RPMI8226 (cell line): Measurements from ENCODE around the gene PCDHB2.
"Not testable (repeated sequence)": the region's sequence is repeated elsewhere in the genome, so short reads cannot be mapped to it uniquely, and the experiment has no call there.

ENCODE experiments used
- DNase-seq: peaks from one replicate; pipeline ENCODE4 v3.0.0-alpha.2; 2015

Gene PCDHB2

DNA sequence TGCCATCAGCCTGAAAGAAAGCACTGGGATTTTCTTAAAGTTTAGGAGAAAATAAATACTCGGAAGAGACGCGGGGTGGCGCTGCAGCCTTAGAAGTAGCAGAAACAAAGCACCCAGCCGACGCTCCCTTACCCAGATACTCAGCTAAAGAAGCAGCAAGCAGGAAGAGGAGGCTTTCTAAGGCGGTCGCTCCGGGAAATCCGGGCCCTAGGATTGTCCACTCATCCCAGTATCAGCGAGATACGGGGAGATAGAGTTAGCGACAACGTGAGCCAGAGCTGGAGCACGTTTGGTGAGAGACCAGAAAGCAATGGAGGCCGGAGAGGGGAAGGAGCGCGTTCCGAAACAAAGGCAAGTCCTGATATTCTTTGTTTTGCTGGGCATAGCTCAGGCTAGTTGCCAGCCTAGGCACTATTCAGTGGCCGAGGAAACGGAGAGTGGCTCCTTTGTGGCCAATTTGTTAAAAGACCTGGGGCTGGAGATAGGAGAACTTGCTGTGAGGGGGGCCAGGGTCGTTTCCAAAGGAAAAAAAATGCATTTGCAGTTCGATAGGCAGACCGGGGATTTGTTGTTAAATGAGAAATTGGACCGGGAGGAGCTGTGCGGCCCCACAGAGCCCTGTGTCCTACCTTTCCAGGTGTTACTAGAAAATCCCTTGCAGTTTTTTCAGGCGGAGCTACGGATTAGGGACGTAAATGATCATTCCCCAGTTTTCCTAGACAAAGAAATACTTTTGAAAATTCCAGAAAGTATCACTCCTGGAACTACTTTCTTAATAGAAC lies at the start of gene PCDHB2:
Gene PCDHB2, plus strand, starts transcription at position 135 of the 782 bp plus-strand sequence. Its CDS starts 176 bp downstream, at position 311.
- peak; percentile 32 for DNase-seq

DNA sequence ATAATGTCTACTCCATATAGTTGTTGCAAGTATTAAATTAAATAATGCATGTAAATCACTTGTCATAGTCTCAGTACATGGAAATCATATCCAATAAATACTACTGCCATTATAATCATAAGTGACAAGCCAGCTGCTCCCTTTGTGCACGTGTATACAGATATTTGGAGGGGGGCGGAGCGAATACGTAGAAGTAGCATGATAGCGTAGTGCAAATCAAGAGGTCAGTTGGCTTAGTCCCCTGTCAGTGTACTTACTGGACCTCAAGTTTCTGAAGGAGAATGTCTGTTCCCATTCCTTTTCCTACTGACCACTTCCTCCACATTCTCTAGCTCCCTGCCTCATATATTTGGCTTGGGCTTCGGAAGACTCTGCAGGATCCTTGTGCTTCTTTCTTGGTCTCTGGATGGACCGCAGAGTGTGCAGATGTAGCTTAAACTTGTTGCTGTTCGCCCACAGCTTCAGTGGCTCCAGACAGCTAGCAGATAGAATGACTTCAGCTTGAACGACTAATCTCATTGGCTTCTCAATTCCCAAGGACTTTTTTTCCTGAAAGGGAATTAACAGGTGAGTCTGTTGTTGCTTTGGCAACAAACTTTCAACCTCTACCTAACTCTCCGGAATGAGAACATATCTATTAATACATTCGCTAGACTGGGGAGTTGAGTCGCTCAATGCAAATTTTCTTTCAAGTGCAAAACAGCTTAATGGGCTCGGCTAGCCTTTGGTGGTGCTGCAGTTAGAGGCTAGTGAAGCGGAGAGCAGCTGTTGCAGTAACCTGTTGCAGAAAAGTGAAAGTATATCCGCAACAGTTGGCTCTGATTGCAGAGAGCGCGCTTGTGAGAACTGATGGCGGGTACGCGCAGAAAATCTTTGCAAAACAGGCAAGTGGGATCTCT lies 43.5 kb upstream of the PCDHB2 start, which contains the start of gene PCDHB1:
Gene PCDHB1, plus strand, starts transcription at position 753 of the 899 bp plus-strand sequence. Its CDS starts 97 bp downstream, at position 850.
- DNase-seq = no peak

DNA sequence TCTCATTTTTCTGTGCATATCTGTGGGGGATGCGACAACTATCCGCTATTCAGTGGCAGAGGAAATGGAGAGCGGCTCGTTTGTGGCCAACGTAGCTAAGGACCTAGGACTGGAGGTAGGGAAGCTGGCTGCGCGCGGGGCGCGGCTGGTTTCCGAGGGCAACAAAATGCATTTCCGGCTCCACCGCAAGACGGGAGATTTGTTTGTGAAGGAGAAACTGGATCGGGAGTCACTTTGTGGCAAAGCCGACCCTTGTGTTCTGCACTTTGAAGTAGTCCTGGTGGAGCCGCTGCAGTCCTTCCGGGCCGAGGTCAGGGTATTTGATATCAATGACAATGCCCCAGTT lies 42.9 kb upstream of the PCDHB2 start:
- DNase-seq = no peak

DNA sequence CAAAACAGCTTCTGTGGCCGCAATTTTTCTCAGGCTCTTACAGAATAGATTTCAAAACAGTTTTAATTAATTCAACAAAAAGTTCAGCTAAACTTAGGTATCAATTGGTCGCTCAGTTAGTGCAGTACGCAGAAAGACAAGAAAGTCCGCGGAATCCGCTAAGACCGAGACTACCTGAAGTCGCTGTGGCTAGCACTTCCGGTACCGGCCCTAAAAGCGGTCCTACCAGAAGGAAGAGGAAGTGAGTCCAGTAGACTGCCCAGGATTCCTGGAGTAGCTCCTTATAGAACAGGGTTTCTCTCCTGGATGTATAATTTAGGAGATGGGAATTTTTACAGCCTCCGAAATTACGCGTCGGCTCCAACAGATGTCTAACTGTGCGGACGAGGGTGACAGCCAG lies 16.6 kb upstream of the PCDHB2 start:
- DNase-seq = no peak

DNA sequence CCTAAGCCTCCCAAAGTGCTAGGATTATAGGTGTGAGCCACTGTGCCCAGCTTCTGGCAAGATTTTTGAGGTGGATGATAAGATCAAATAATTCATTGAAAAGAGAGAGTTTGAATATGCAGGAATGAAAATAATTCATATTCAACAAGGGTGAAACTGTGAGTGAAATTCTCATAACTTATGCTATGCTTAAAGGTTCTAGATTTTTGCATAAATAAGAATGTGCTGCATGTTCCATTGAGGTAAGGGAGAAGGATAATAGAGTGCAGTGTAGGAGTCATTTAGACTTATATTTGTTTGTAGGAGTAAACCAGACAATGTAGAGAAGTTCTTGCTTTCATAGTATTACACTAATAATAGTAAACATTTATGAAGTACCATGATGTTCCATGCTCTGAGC lies 12.2 kb upstream of the PCDHB2 start:
- no peak for DNase-seq

DNA sequence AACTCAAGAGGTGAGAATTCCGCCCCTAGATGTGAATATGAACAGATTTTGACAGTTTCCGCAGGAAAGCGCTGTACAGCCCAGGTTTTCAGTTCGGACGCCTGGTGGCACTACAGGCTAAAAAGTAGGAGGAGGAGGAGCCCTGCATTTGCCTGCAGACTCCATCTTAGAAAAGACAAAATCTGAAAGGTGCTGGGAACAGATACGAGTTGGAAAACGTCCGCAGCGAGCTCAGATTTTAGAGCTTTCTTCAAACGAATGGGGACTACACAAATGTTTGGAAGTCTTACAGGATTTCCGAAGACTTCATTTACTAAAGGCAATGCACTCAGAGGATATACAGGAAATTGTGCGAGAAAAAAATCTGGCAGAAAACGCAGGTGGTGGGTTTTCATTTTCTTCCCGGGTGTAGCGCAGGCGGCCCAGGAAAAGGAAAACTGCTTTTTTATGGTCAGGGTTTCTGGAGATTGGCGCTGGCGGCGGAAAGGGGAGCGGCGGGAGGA lies 9.9 kb upstream of the PCDHB2 start:
- DNase-seq = peak; percentile 67

DNA sequence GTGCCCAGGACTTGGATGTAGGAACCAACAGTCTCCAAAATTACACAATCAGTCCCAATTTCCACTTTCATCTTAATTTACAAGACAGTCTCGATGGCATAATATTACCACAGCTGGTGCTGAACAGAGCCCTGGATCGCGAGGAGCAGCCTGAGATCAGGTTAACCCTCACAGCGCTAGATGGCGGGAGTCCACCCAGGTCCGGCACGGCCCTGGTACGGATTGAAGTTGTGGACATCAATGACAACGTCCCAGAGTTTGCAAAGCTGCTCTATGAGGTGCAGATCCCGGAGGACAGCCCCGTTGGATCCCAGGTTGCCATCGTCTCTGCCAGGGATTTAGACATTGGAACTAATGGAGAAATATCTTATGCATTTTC lies 837 bp downstream of the PCDHB2 start:
- DNase-seq = no peak

DNA sequence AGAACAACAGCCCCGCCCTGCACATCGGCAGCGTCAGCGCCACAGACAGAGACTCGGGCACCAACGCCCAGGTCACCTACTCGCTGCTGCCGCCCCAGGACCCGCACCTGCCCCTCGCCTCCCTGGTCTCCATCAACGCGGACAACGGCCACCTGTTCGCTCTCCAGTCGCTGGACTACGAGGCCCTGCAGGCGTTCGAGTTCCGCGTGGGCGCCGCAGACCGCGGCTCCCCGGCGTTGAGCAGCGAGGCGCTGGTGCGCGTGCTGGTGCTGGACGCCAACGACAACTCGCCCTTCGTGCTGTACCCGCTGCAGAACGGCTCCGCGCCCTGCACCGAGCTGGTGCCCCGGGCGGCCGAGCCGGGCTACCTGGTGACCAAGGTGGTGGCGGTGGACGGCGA lies 1.8 kb downstream of the PCDHB2 start:
- not testable (repeated sequence) for DNase-seq

DNA sequence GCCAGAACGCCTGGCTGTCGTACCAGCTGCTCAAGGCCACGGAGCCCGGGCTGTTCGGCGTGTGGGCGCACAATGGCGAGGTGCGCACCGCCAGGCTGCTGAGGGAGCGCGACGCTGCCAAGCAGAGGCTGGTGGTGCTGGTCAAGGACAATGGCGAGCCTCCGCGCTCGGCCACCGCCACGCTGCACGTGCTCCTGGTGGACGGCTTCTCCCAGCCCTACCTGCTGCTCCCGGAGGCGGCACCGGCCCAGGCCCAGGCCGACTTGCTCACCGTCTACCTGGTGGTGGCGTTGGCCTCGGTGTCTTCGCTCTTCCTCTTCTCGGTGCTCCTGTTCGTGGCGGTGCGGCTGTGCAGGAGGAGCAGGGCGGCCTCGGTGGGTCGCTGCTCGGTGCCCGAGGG lies 2.2 kb downstream of the PCDHB2 start:
- DNase-seq = not testable (repeated sequence)

DNA sequence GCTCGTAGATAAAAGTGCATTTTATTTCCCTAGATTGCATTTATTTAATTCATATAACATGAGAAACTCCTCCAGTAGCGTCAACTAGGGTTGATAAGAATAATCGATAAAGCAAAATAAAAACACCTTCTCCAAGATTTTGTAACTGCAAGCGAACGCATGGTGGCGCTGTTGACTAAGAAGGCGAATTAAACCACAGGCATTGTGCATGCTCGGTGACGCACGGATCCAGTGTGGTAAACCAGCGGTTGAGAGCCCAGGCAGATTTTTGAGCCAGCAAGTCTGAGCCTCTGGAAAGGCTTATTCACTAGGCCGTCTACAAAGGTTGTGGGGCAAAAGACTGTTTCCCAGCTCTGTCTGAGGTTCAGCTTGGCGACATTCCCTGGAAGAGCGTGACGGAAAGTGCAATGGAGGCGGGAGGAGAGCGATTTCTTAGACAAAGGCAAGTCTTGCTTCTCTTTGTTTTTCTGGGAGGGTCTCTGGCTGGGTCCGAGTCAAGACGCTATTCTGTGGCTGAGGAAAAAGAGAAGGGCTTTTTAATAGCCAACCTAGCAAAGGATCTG lies 5.9 kb downstream of the PCDHB2 start, which contains the start of gene PCDHB3:
Gene PCDHB3, plus strand, starts transcription at position 231 of the 563 bp plus-strand sequence. Its CDS starts 177 bp downstream, at position 408.
- DNase-seq = peak; percentile 51

DNA sequence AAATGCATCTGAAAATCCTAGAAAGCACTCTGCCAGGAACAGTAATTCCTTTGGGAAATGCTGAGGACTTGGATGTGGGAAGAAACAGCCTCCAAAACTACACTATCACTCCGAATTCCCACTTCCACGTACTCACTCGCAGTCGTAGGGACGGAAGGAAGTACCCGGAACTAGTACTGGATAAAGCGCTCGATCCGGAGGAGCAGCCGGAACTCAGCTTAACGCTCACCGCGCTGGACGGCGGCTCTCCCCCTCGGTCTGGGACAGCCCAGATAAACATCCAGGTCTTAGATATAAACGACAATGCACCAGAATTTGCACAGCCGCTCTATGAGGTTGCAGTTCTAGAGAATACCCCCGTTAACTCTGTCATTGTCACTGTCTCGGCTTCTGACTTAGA lies 6.6 kb downstream of the PCDHB2 start:
- no peak for DNase-seq

DNA sequence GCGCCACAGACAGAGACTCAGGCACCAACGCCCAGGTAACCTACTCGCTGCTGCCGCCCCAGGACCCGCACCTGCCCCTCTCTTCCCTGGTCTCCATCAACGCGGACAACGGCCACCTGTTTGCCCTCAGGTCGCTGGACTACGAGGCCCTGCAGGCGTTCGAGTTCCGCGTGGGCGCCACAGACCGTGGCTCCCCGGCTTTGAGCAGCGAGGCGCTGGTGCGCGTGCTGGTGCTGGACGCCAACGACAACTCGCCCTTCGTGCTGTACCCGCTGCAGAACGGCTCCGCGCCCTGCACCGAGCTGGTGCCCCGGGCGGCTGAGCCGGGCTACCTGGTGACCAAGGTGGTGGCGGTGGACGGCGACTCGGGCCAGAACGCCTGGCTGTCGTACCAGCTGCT lies 7.7 kb downstream of the PCDHB2 start:
- not testable (repeated sequence) for DNase-seq

DNA sequence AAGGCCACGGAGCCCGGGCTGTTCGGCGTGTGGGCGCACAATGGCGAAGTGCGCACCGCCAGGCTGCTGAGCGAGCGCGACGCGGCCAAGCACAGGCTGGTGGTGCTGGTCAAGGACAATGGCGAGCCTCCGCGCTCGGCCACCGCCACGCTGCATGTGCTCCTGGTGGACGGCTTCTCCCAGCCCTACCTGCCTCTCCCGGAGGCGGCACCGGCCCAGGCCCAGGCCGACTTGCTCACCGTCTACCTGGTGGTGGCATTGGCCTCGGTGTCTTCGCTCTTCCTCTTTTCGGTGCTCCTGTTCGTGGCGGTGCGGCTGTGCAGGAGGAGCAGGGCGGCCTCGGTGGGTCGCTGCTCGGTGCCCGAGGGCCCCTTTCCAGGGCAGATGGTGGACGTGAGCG lies 8.1 kb downstream of the PCDHB2 start:
- not testable (repeated sequence) for DNase-seq

DNA sequence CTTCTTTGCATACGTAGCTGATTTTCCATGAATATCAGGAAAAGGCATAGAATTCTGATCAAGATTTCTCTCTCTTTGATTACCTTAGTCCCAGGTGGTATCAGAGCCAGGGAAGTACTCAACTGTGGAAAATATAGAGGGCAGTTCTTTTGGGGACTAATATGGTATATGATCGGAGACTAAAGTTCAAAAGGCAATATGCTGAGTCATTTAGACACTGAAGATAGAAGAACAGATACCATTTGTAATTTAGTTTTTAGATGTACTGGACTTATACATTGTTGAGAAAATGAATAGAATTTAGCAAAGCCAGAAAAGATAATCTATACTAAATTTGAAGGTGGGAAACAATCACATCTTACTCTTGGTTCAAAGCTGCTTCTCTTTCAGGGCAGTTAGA lies 10.9 kb downstream of the PCDHB2 start:
- no peak for DNase-seq

DNA sequence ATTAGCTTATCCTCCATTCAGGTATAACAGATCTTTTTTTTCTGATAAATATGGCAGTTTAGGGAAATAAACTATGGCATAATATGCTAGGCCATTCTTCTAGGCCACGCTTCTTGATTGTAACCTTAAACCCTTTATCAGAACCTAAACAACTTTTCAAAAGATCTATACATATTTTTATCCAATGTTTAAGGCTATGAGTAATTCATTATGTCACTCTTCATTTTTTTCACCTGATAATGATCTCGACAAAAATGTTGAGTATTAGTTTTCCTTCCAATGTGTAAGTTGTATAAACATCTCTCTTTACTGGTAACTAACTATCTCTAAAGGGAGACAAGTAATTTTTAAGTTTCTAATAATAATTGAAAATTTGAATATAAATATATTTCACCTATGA lies 24.8 kb downstream of the PCDHB2 start:
- no peak for DNase-seq

DNA sequence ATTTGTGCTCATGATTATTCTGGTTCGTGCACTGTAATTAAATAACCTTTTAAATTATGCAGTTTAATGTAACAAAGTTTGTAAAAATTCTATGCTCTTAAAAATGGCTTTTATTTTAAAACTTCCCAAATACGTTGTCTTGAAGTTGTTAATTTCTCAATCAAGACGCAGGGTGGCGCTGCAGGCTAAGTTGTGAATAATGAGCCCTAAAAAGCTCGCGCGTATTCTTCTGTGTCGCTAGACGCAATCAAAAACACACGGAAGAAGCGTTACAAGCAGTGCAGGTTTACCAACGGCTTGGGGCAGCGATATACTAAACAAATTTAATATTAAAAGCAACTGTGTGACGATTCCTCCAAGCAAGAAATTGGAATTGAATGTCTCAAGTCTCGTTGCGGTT lies 27.1 kb downstream of the PCDHB2 start, which contains the start of gene PCDHB4:
Gene PCDHB4, plus strand, starts transcription at position 256 of the 400 bp plus-strand sequence. CDS start 181 bp downstream, outside the sequence.
- no peak for DNase-seq

DNA sequence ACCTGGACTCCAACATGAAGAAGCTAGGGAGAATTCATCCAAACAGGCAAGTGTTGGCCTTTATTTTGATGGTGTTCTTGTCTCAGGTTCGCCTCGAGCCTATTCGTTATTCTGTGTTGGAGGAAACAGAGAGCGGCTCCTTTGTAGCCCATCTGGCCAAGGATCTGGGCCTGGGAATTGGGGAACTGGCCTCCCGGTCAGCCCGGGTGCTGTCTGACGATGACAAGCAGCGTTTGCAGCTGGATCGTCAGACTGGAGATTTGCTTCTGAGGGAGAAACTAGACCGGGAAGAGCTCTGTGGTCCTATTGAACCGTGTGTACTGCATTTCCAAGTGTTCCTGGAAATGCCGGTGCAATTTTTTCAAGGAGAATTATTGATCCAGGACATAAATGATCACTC lies 27.6 kb downstream of the PCDHB2 start:
- DNase-seq = no peak

DNA sequence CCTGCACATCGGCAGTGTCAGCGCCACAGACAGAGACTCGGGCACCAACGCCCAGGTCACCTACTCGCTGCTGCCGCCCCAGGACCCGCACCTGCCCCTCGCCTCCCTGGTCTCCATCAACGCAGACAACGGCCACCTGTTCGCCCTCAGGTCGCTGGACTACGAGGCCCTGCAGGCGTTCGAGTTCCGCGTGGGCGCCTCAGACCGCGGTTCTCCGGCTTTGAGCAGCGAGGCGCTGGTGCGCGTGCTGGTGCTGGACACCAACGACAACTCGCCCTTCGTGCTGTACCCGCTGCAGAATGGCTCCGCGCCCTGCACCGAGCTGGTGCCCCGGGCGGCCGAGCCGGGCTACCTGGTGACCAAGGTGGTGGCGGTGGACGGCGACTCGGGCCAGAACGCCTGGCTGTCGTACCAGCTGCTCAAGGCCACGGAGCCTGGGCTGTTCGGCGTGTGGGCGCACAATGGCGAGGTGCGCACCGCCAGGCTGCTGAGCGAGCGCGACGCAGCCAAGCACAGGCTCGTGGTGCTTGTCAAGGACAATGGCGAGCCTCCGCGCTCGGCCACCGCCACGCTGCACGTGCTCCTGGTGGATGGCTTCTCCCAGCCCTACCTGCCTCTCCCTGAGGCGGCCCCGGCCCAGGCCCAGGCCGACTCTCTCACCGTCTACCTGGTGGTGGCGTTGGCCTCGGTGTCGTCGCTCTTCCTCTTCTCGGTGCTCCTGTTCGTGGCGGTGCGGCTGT lies 29.2 kb downstream of the PCDHB2 start:
- not testable (repeated sequence) for DNase-seq

DNA sequence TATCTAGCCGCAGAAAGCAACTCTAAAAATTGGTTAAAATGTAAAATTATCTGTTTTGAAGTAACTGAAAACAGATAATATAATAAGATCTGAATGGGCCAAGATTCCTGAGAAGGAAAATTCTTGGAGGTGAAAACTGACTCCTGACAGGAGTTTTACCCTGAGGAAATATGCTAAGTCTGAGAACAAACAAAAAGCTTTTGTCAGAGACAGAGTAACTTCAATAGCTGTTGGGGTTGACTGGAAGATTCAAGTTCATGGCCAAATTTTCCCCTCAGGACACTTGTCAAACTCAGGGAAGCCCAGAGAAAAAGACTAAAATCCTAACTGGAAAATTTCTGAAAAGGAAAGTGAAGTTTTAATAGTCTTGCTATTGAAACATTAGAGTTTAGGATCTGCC lies 32.9 kb downstream of the PCDHB2 start:
- no peak for DNase-seq

DNA sequence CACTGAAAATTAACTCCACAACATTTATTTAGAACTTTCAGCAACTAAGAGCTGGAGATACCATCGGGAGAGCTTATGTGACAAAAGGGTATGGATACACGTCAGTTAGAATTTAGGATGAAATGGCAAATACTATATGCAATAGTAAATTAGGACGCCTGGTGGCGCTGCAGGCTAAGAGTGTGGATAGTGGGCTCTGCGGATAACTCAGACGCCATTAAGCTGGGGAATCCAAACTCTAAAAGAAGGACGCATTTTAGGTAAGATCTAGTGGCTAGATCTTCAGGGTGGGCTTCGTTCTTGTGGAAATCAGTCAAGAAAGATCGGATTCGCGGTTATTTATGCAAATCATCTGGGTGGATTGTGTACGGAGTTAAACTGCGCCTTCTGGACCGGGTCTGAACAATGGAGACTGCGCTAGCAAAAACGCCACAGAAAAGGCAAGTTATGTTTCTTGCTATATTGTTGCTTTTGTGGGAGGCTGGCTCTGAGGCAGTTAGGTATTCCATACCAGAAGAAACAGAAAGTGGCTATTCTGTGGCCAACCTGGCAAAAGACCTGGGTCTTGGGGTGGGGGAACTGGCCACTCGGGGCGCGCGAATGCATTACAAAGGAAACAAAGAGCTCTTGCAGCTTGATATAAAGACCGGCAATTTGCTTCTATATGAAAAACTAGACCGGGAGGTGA lies 40.8 kb downstream of the PCDHB2 start, which contains the start of gene PCDHB5:
Gene PCDHB5, plus strand, starts transcription at position 177 of the 688 bp plus-strand sequence. Its CDS starts 229 bp downstream, at position 406.
- peak; percentile 37 for DNase-seq

DNA sequence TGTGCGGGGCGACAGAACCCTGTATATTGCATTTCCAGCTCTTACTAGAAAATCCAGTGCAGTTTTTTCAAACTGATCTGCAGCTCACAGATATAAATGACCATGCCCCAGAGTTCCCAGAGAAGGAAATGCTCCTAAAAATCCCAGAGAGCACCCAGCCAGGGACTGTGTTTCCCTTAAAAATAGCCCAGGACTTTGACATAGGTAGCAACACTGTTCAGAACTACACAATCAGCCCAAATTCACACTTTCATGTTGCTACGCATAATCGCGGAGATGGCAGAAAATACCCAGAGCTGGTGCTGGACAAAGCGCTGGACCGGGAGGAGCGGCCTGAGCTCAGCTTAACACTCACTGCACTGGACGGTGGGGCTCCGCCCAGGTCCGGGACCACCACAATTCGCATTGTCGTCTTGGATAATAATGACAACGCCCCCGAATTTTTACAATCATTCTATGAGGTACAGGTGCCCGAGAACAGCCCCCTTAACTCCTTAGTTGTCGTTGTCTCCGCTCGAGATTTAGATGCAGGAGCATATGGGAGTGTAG lies 41.4 kb downstream of the PCDHB2 start:
- DNase-seq = no peak
